Measurements from ENCODE around the gene FAM167B.
A peak's percentile ranks its signal among the peaks of the same experiment; 100 is the strongest.

DNA sequence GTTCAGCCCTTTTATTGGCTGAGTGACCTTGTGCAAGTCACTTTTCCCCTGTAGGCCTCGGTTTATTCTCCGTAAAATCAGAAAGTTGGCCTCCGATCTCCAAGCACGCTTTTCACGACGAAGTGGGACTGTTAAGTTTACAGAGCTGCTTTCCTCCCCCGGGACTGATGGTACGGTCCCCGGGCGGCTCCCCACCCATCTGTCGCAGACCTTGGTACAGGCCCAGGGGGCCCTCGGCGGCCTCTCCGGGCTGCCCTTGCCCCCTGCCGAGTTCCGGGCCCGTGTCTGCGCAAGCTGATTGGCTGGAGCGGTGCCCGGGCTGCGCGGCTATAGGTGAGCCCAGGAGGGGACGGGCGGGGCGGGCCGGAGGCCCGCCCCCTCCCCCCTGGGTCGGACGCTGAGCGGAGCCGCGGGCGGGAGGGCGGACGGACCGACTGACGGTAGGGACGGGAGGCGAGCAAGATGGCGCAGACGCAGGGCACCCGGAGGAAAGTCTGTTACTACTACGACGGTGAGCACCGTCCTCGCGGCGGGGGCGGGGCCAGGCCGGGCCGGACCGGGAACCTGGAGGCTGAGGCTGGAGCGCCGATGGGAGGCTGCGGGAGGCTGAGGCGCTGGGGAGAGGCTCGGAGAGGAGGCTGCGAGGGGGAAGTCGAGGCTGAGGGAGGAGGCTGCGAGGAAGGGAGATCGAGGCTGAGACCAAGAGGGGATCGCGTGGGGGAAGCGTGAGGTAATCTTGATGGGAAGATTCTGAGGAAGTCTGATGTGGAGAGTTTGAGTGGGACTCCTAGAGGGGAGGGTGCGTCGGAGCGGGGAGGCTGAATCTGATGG lies 44.9 kb downstream of the FAM167B start, which contains the start of gene HDAC1:
- TF ChIP-seq POLR2AphosphoS5 (IDR thresholded peaks at IDR 0.05) = peak; percentile 53 to 68 (median 65)
- TF ChIP-seq, protein P1, sequence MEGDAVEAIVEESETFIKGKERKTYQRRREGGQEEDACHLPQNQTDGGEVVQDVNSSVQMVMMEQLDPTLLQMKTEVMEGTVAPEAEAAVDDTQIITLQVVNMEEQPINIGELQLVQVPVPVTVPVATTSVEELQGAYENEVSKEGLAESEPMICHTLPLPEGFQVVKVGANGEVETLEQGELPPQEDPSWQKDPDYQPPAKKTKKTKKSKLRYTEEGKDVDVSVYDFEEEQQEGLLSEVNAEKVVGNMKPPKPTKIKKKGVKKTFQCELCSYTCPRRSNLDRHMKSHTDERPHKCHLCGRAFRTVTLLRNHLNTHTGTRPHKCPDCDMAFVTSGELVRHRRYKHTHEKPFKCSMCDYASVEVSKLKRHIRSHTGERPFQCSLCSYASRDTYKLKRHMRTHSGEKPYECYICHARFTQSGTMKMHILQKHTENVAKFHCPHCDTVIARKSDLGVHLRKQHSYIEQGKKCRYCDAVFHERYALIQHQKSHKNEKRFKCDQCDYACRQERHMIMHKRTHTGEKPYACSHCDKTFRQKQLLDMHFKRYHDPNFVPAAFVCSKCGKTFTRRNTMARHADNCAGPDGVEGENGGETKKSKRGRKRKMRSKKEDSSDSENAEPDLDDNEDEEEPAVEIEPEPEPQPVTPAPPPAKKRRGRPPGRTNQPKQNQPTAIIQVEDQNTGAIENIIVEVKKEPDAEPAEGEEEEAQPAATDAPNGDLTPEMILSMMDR (IDR thresholded peaks at IDR 0.05) = no peak

All from breast epithelium (tissue), 3 donors.